Vagina (tissue), 2 donors: ENCODE data around the gene PSMD8.

ENCODE experiments used
- POLR2A ChIP-seq, 2 donors: fragments of 450-650 bp; IDR thresholded peaks; one replicate each; pipeline ENCODE4 v1.6.1; 2017; ENCODE audit warnings: antibody characterized with exemption in 2 of 2, mild to moderate bottlenecking in 2 of 2, moderate library complexity in 2 of 2
- TF ChIP-seq, protein P1 (sequence below), 3 experiments: fragments of 450-650 bp in 2 of 3; fragments of 200-600 bp in 1 of 3; sonication (generic) in 1 of 3; IDR thresholded peaks; one replicate each; pipeline ENCODE4 v1.5.1; 2017 to 2019; ENCODE audit warnings: antibody characterized with exemption in 3 of 3, mild to moderate bottlenecking in 2 of 3, moderate library complexity in 2 of 3

DNA sequence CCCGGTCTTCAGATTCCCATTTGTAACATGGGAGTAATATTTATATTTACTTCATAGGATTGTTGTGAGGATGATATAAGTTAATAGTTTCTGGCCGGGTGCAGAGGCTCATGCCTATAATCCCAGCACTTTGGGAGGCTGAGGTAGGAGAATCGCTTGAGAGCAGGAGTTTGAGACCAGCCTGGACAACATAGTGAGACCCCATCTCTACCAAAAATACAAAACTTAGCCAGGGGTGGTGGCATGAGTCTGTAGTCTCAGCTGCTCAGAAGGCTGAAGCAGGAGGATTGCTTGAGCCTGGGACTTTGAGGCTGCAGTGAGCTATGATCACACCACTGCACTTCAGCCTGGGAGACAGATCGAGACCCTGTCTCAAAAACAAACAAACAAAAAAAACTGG lies 27.5 kb upstream of the PSMD8 start:
- TF ChIP-seq, protein P1, sequence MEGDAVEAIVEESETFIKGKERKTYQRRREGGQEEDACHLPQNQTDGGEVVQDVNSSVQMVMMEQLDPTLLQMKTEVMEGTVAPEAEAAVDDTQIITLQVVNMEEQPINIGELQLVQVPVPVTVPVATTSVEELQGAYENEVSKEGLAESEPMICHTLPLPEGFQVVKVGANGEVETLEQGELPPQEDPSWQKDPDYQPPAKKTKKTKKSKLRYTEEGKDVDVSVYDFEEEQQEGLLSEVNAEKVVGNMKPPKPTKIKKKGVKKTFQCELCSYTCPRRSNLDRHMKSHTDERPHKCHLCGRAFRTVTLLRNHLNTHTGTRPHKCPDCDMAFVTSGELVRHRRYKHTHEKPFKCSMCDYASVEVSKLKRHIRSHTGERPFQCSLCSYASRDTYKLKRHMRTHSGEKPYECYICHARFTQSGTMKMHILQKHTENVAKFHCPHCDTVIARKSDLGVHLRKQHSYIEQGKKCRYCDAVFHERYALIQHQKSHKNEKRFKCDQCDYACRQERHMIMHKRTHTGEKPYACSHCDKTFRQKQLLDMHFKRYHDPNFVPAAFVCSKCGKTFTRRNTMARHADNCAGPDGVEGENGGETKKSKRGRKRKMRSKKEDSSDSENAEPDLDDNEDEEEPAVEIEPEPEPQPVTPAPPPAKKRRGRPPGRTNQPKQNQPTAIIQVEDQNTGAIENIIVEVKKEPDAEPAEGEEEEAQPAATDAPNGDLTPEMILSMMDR (IDR thresholded peaks at IDR 0.05): no peak
- no peak for TF ChIP-seq POLR2A (IDR thresholded peaks at IDR 0.05)
